HS-5 (cell line): ENCODE data around the gene EPHB3.
"Not testable (repeated sequence)": the region's sequence is repeated elsewhere in the genome, so short reads cannot be mapped to it uniquely, and the experiment has no call there.

Experiments used
- DNase-seq: peaks from one replicate; pipeline ENCODE4 v3.0.0-alpha.2; 2012; ENCODE audit warnings: low read depth

EPHB3 gene

GRCh38 chr3:184600685-184601377 is 39.2 kb downstream of the EPHB3 start:
- no peak for DNase-seq

DNA sequence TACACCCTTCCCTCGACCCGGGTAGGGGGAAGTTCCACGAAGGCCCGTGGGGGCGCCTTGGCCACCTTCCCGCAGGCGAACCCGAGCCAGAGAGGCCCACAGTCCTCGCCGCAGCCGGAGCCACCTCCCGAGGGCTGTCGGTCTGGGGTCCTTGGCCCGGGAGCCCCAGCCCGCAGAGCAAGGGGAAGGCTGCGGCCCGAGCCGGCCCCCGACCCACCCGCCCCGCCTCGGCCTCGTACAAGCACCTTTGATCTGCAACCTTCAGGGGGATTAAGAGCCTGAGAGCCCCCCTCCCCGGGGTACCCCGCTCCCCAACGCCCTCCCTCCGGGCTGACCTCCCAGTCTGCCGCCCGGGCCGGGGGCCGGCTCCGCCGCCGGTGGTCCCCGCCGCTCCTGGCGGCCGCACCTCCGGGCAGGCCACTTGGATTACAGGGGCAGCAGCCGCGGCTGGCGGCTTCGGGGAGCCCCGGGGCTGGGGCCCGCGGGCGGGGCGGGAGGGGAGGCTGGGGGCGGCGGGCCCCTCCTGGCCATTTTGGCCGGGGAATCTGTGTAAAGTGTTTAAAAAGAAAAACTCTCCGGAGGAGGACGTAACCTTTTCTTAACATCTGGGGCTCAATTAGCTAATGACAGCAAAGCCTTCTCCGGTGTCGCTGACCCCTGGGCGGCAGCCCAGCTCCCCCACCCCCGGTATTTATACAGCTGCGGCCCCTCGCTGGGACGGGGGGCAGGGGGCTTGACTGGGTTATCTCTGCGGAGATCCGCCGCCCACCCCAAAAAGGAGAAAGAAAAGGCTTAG is 40.2 kb downstream of the EPHB3 start:
- no peak for DNase-seq

DNA sequence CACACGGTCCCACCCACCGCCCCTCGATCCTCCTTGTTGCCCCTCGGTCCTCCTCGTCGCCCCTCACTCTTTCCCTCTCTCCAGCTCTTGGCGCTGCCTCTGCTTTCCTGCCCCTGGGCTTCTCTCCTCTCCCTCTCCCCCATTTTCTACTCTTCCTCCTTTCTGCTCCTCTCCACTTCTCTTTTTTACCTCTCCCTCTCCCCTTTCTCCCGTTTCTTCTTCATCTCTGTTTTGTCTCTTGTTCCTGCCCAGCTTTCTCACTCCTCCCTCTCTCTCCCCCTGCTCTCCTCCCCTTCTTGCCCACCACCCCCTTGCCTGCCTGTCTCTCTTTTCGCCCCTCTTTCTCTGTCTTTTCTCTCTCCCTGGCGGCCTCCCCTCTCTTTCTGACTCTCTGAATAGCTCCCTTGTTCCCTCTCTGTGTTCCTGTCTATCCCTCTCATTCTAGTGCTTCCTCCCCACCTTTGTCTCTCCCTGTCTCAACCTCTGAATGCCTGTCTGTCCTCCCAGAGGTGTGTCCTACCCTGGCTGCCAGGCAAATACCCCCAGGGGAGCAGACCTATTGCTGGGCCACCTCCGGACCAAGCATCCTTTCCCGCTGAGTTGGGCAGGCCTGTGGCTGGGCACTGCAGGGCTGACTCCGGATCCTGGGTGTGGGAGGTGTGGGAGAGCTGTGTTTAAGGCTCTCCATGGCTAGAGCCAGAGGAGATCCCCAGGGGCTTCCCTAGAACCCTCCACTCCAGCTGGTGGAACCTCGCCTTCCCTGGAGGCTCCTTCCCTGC is 41.0 kb downstream of the EPHB3 start:
- DNase-seq = no peak

GRCh38 chr3:184603151-184604030 is 41.8 kb downstream of the EPHB3 start:
- no peak for DNase-seq

- DNase-seq = no peak
These were observed 42.5 kb downstream of the EPHB3 start for GRCh38 chr3:184604039-184604601.

GRCh38 chr3:184604615-184605290 is 43.2 kb downstream of the EPHB3 start:
- no peak for DNase-seq

- DNase-seq = no peak
These were observed 46.6 kb downstream of the EPHB3 start for GRCh38 chr3:184608209-184608608.

DNA sequence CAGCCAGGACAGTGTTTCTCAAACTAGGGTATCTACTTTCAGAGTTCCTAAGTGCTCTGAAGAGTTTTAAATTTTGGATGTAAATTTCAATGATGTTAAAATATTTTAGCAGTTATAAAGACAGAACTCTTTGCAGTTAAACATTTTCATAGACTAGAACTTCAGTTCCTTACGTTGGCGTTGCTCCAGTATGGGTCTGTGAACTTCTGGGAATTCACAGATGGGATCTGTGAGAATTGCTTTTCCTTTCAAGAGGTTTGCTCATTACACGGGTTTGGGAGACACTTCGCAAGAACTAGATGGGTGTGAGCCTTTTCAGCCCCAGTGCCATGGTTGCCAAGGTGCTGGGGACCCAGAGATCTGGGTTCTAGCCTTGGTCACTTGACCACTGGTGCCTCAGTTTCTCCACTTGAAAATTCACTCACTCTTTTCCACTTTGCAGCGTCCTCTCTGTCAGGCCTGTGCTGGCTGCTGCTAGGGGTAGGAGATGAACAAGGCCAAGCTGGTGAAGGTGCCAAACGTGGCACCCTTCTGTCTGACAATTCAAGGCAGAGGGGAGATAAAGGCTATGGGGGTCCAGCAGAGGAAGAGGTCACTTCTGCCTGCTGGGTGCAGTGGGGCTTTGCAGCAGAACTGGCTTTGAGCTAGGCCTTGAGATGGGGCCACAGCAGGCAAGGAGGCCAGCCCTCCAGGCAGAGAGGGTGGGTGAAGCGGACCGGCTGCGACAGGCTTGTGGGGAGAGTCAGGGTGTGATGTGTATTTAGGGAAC is 48.1 kb downstream of the EPHB3 start:
- no peak for DNase-seq

GRCh38 chr3:184610245-184610871 is 48.8 kb downstream of the EPHB3 start:
- DNase-seq = no peak

GRCh38 chr3:184611607-184612281 is 50.2 kb downstream of the EPHB3 start:
- no peak for DNase-seq

DNA sequence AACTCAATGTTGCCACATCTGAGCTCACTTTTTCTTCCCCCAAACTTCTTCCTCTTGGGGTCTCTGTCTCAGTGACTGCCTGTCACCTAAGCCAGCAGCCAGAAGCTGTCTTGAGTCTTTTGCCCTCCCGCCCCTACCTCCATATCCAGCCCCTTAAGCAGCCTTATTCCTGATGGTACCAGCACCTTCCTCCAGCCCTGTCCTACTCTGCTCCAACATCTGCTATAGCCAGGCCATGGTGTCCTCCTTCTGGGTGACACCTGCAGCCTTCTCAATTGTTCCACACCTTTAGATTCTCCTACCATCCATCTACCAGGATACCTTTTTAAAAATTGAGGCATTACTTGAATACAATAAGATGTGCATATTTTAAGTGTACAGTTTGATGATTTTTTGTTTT is 53.8 kb downstream of the EPHB3 start:
- no peak for DNase-seq

GRCh38 chr3:184616436-184616835 is 54.9 kb downstream of the EPHB3 start:
- DNase-seq = no peak

DNA sequence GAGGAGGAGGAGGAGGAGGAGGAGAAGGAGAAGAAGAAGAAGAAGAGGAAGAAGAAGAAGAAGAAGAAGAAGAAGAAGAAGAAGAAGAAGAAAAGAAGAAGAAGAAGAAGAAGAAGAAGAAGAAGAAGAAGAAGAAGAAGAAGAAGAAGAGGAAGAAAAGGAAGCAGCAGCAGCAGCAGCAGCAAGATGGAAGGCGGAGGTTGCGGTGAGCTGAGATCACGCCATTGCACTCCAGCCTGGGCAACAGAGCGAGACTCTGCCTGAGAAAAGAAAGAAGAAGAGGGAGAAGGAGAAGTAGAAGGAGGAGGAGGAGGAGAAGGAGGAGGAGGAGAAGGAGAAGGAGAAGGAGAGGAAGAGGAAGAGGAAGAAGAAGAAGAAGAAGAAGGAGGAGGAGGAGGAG is 55.7 kb downstream of the EPHB3 start:
- DNase-seq = not testable (repeated sequence)

GRCh38 chr3:184618811-184619210 is 57.2 kb downstream of the EPHB3 start:
- no peak for DNase-seq

DNA sequence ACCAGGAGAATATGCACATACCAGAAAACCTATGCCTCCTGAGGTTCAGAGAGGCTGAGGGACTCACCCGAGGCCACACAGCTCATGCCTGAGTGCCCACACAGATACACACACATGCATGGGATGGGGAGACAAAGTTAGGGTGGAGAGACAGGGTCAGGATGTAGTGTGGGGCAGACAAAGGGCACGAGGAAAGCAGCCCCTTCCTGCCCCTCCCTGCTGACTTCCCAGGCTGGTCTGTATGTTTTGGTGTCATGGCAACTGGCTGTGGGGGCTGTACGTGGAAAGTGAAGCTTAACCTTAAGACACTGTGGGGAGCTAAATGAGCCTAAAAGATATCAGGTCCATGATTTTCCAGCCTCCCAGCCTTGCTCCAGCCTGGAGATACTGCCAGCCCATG is 57.8 kb downstream of the EPHB3 start:
- DNase-seq = no peak

GRCh38 chr3:184619787-184620430 is 58.3 kb downstream of the EPHB3 start:
- no peak for DNase-seq

- no peak for DNase-seq
These were observed 59.0 kb downstream of the EPHB3 start for GRCh38 chr3:184620475-184621119.

DNA sequence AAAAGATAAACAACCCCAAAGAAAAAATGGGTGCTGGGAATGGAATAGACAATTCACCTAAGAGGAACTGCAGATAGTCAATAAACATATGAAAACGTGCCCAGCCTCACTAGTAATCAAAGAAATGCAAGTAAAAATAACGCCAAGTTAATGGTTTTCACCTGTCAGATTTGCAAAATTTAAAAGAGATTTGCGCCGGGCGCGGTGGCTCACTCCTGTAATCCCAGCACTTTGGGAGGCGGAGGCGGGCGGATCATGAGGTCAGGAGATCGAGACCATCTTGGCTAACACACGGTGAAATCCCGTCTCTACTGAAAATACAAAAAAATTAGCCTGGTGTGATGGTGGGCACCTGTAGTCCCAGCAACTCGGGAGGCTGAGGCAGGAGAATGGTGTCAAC is 60.6 kb downstream of the EPHB3 start:
- DNase-seq = not testable (repeated sequence)
